NCI-H1436 treated with DMSO at 0.1 percent for 48 hours (cell line): ENCODE measurements around the gene AK8.

Experiments used
- DNase-seq: peaks from one replicate; lab custom pipeline; 2025; lab: John Stamatoyannopoulos, UW

Gene AK8

GRCh38 chr9:132887181-132888120 is 9.4 kb upstream of the AK8 start:
- DNase-seq, result no peak

GRCh38 chr9:132886334-132886725 is 8.2 kb upstream of the AK8 start:
- no peak for DNase-seq

- no peak for DNase-seq
These were observed 7.7 kb upstream of the AK8 start for GRCh38 chr9:132885720-132886333.

GRCh38 chr9:132883349-132884294 is 5.5 kb upstream of the AK8 start:
- DNase-seq, result no peak

- DNase-seq, result no peak
These were observed 4.5 kb upstream of the AK8 start for GRCh38 chr9:132882616-132883015.

GRCh38 chr9:132881826-132882225 is 3.7 kb upstream of the AK8 start:
- DNase-seq, result no peak

- no peak for DNase-seq
These were observed 2.2 kb upstream of the AK8 start for GRCh38 chr9:132880324-132880661.

- no peak for DNase-seq
These were observed 1.6 kb upstream of the AK8 start for GRCh38 chr9:132879457-132880323.

GRCh38 chr9:132878695-132879456 is 792 bp upstream of the AK8 start, which contains the start of gene SPACA9:
Gene SPACA9 (plus strand): TSS chr9:132878898. CDS start chr9:132883948, 5,050 bp downstream.
- no peak for DNase-seq

GRCh38 chr9:132877458-132877823 is 643 bp downstream of the AK8 start:
- DNase-seq, result no peak

- DNase-seq, result no peak
These were observed 1.2 kb downstream of the AK8 start for GRCh38 chr9:132876849-132877248.

GRCh38 chr9:132875159-132875558 is 2.9 kb downstream of the AK8 start:
- DNase-seq, result no peak

GRCh38 chr9:132873403-132873802 is 4.7 kb downstream of the AK8 start:
- DNase-seq, result no peak

- no peak for DNase-seq
These were observed 8.8 kb downstream of the AK8 start for GRCh38 chr9:132869266-132869665.

- no peak for DNase-seq
These were observed 11.2 kb downstream of the AK8 start for GRCh38 chr9:132866898-132867297.

GRCh38 chr9:132864691-132865090 is 13.4 kb downstream of the AK8 start:
- DNase-seq, result no peak

GRCh38 chr9:132864277-132864676 is 13.8 kb downstream of the AK8 start:
- DNase-seq, result no peak

- no peak for DNase-seq
These were observed 15.0 kb downstream of the AK8 start for GRCh38 chr9:132863096-132863495.

GRCh38 chr9:132862533-132862932 is 15.6 kb downstream of the AK8 start:
- no peak for DNase-seq

- DNase-seq, result no peak
These were observed 16.4 kb downstream of the AK8 start for GRCh38 chr9:132861666-132862065.

- no peak for DNase-seq
These were observed 19.3 kb downstream of the AK8 start for GRCh38 chr9:132858751-132859150.
